IMR-90 (cell line): ENCODE results near the gene SERPIND1.

Experiments
- CEBPB ChIP-seq: IDR thresholded peaks from 2 replicates; pipeline ENCODE4 v1.6.1; 2012; ENCODE audit warnings: low read depth, low read length, improper control_type of control experiment
- CTCF ChIP-seq: conservative IDR thresholded peaks from 2 replicates; pipeline ENCODE4 v1.5.1; 2012; ENCODE audit warnings: mild to moderate bottlenecking, low read depth, low read length, improper control_type of control experiment
- FOS ChIP-seq: fragments of 150-350 bp; IDR thresholded peaks from 2 replicates; pipeline ENCODE4 v1.6.1; 2016; ENCODE audit warnings: low read depth, low read length
- MXI1 ChIP-seq: IDR thresholded peaks from 2 replicates; pipeline ENCODE4 v1.6.1; 2012; ENCODE audit warnings: low read depth, mild to moderate bottlenecking, low read length, moderate library complexity, borderline replicate concordance
- POLR2A ChIP-seq: IDR thresholded peaks from 2 replicates; pipeline ENCODE4 v1.6.1; 2012; ENCODE audit warnings: mild to moderate bottlenecking, low read depth, low read length
- RCOR1 ChIP-seq: IDR thresholded peaks from 2 replicates; pipeline ENCODE4 v1.6.1; 2012; ENCODE audit warnings: mild to moderate bottlenecking, low read length, improper control_type of control experiment; ENCODE audit not compliant: insufficient replicate concordance
- SMC3 ChIP-seq: fragments of 150-350 bp; IDR thresholded peaks from 2 replicates; pipeline ENCODE4 v1.6.1; 2016; ENCODE audit warnings: low read depth, mild to moderate bottlenecking, antibody characterized with exemption, low read length, moderate library complexity

DNA sequence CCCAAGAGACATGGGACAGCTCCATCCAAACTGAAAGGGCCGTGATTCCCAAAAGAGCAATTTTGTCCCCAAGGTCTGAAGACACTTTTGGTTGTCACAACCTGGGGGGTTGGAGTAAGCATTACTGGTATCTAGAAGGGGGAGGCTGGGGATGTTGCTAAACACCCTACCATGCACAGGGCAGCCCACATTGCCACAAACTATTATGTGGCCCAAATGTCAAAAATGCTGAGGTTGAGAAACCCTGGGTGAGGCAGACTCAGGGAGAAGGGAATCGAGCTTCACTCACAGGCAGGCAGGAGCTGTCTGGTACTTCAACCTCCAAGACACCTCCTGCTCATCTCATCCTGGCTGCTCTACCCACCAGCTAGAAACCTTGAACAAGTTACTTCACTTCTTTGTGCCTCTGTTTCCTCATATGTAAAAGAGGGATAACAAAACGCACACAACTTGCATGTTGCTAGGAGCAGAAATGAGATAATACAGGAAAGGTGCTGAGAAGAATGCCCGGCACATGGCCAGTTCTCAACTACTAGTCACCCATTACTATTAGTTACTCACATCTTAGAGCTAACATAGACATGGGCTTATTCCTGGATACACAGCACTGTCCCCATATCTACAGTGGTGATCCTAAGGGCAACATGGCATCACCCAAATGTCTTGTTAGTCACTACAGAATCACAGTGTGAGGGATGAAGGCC lies 8.8 kb downstream of the SERPIND1 start:
- TF ChIP-seq POLR2A (no peak), RCOR1 (no peak), CTCF (no peak), FOS (no peak), CEBPB (no peak), SMC3 (no peak), MXI1 (no peak)
